Measurements from ENCODE around the gene IMMP2L.
"Not testable (repeated sequence)": the region's sequence is repeated elsewhere in the genome, so short reads cannot be mapped to it uniquely, and the experiment has no call there.

IMMP2L gene

GRCh38 chr7:111324776-111325175, 237.5 kb downstream of the IMMP2L start:
- DNase-seq: no peak

GRCh38 chr7:111324228-111324627, 238.1 kb downstream of the IMMP2L start:
- DNase-seq: no peak

- not testable (repeated sequence) for DNase-seq
These were observed 238.6 kb downstream of the IMMP2L start for GRCh38 chr7:111323670-111324069.

GRCh38 chr7:111320133-111320532, 242.2 kb downstream of the IMMP2L start:
- no peak for DNase-seq

- no peak for DNase-seq
These were observed 249.3 kb downstream of the IMMP2L start for GRCh38 chr7:111312966-111313365.

- no peak for DNase-seq
These were observed 253.6 kb downstream of the IMMP2L start for GRCh38 chr7:111308691-111309090.

GRCh38 chr7:111301891-111302290, 260.4 kb downstream of the IMMP2L start:
- no peak for DNase-seq

- no peak for DNase-seq
These were observed 267.8 kb downstream of the IMMP2L start for GRCh38 chr7:111294494-111294893.

GRCh38 chr7:111292026-111292470, 270.2 kb downstream of the IMMP2L start:
- DNase-seq: no peak

- no peak for DNase-seq
These were observed 271.3 kb downstream of the IMMP2L start for GRCh38 chr7:111290982-111291381.

GRCh38 chr7:111290419-111290818, 271.9 kb downstream of the IMMP2L start:
- DNase-seq: no peak

GRCh38 chr7:111288441-111288840, 273.9 kb downstream of the IMMP2L start:
- DNase-seq: not testable (repeated sequence)

- no peak for DNase-seq
These were observed 279.7 kb downstream of the IMMP2L start for GRCh38 chr7:111282626-111283025.

GRCh38 chr7:111274857-111275256, 287.4 kb downstream of the IMMP2L start:
- DNase-seq: no peak

GRCh38 chr7:111272092-111272491, 290.2 kb downstream of the IMMP2L start:
- no peak for DNase-seq

- not testable (repeated sequence) for DNase-seq
These were observed 291.5 kb downstream of the IMMP2L start for GRCh38 chr7:111270794-111271193.

- no peak for DNase-seq
These were observed 293.4 kb downstream of the IMMP2L start for GRCh38 chr7:111268941-111269340.

- DNase-seq: no peak
These were observed 295.7 kb downstream of the IMMP2L start for GRCh38 chr7:111266613-111267012.

- DNase-seq: no peak
These were observed 296.9 kb downstream of the IMMP2L start for GRCh38 chr7:111265394-111265793.

- DNase-seq: no peak
These were observed 297.3 kb downstream of the IMMP2L start for GRCh38 chr7:111264981-111265380.

GRCh38 chr7:111264111-111264868, 298.0 kb downstream of the IMMP2L start:
- DNase-seq: no peak

GRCh38 chr7:111262293-111263116, 299.8 kb downstream of the IMMP2L start:
- DNase-seq: no peak

GRCh38 chr7:111261496-111261895, 300.8 kb downstream of the IMMP2L start:
- DNase-seq: no peak

GRCh38 chr7:111259991-111260390, 302.3 kb downstream of the IMMP2L start:
- no peak for DNase-seq
